Sigmoid colon (tissue), 4 donors: Measurements from ENCODE around the gene CCDC157.

Experiments used
- POLR2A ChIP-seq, 2 donors: fragments of 450-650 bp; IDR thresholded peaks; one replicate each; pipeline ENCODE4 v1.6.1; 2016; ENCODE audit warnings: antibody characterized with exemption in 2 of 2, mild to moderate bottlenecking in 2 of 2, moderate library complexity in 2 of 2
- POLR2AphosphoS5 ChIP-seq, 4 donors: sonication (generic); formaldehyde crosslinking; IDR thresholded peaks; one replicate each; pipeline ENCODE4 v1.6.1; 2017; ENCODE audit warnings: antibody characterized with exemption in 4 of 4

- TF ChIP-seq POLR2AphosphoS5 (IDR thresholded peaks at IDR 0.05) (no peak), POLR2A (IDR thresholded peaks at IDR 0.05) (no peak)
Observed at GRCh38 chr22:30414525-30415047, 57.8 kb downstream of the CCDC157 start.
